Measurements from ENCODE around the gene SFTPA1.
"Not testable (repeated sequence)": the region's sequence is repeated elsewhere in the genome, so short reads cannot be mapped to it uniquely, and the experiment has no call there.

SFTPA1 gene

DNA sequence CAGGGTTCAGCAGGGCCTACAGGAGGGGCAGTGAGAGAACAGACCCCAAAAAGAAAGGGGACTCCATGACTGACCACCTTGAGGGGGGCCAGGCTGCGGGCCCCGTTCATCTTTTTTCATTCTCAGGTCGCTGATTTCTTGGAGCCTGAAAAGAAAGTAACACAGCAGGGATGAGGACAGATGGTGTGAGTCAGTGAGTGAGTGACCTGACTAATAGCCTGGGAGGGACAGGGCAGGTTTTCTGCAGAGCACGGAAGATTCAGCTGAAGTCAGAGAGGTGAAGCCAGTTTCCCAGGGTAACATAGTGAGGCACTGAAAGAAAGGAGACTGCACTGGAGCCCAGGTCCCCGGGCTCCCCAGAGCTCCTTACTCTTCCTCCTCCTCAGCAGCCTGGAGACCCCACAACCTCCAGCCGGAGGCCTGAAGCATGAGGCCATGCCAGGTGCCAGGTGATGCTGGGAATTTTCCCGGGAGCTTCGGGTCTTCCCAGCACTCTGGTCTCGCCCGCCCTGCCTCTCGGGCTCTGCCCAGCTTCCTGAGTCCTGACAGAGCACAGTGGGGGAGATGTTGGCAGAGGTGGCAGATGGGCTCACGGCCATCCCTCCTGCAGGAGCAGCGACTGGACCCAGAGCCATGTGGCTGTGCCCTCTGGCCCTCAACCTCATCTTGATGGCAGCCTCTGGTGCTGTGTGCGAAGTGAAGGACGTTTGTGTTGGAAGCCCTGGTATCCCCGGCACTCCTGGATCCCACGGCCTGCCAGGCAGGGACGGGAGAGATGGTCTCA, 646 bp downstream of the SFTPA1 start:
- DNase-seq = not testable (repeated sequence)

DNA sequence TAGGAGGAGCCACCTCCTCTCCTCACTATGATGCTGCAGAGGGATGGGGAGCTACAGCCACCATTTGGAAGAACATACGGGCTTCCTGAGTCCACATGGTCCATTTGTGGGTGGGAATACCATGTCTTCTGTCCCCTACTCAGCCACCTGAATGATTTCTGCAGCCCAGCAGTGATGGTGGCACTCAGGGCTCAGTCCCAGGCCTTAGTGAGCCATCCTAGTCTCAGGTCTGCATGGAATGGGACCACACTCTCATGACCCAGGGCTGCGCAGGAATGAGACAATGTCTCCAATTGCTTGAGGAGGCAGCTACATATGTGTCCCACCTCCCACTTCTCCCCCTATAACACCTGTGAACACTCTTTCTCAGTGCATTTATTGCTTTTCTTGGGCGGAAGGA, 4.8 kb downstream of the SFTPA1 start:
- no peak for DNase-seq

DNA sequence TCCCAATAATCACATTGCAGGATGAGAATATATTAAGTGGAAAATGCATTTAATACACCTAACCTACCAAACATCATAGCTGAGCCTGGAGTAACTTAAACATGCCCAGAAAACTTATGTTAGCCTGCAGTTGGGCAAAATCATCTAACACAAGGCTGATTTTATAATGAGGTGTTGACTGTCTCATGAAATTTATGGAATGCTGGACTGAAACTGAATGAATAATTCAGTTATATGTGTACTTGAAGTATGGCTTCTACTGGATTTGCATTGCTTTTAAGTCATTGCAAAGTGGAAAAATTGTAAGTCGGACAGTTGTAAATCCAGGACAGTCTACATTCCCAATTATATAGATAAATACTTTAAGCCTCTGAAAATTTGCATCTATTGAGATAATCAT, 5.4 kb downstream of the SFTPA1 start:
- DNase-seq = no peak

DNA sequence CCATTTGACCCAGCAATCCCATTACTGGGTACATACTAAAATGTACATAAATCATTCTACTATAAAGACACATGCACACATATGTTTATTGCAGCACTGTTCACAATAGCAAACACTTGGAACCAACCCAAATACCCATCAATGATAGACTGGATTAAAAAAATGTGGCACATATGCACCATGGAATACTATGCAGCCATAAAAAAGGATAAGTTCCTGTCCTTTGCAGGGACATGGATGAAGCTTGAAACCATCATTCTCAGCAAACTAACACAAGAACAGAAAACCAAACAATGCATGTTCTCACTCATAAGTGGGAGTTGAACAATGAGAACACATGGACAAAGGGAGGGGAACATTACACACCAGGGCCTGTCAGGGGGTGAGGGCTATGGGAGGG, 12.9 kb downstream of the SFTPA1 start:
- DNase-seq = not testable (repeated sequence)

GRCh38 chr10:79627075-79627474, 16.3 kb downstream of the SFTPA1 start:
- no peak for DNase-seq

GRCh38 chr10:79628083-79628482, 17.3 kb downstream of the SFTPA1 start:
- no peak for DNase-seq

- DNase-seq = no peak
These were observed 18.5 kb downstream of the SFTPA1 start for GRCh38 chr10:79628988-79629954.

DNA sequence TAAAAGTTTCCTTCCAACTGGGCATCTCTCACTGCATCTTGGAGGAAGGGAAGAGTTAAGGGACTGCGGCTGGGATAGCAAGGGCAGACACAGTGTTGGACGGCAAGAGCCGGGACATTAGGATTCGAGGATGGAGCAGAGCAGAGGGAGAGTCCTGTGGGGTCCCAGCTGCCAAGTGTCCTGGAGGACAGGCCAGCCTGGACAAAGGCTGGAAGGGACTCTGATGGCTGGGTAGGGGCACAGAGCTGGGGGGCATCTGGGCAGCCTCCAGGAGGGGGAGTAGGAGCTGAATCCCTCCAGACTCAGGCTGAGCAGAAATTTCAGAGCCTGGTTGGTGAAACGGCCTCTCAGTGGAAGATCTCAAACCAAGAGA, 19.2 kb downstream of the SFTPA1 start:
- DNase-seq = no peak

DNA sequence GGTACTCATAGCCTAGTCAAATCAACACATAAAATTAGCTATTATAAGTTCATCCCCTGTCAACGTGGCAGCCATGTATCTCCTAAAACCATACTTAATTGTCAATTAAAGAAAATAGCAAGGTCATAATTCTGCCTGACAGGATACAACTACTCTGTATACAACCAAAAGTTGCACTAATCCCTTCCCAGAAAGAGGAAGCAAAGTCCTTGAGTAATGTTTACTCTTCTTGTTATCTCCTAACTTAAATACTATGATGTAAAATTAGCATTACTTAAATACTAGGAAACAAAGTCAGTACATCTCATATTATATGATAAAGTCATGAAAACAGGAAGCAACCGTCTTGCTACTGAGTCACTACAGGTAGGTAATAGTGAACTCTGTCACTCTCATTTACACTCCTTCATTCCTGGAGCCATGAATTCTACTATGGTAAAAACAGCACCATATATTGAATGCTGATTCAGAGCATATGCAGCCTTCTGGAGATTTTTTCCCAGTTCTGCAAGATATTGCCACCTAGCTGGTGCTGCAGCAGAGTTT, 26.0 kb downstream of the SFTPA1 start:
- not testable (repeated sequence) for DNase-seq

GRCh38 chr10:79638318-79638717, 27.6 kb downstream of the SFTPA1 start:
- no peak for DNase-seq

GRCh38 chr10:79652695-79653094, 42.0 kb downstream of the SFTPA1 start:
- not testable (repeated sequence) for DNase-seq

GRCh38 chr10:79663287-79663686, 52.5 kb downstream of the SFTPA1 start:
- not testable (repeated sequence) for DNase-seq

- DNase-seq = not testable (repeated sequence)
These were observed 53.9 kb downstream of the SFTPA1 start for GRCh38 chr10:79664686-79665085.

Data from NCI-H1105 treated with DMSO at 0.1 percent for 48 hours (cell line).